HFF-Myc (cell line): Measurements from ENCODE around the gene TBC1D21.

ENCODE experiments used
- DNase-seq: peaks from one replicate; pipeline ENCODE4 v3.0.0-alpha.2; 2011; ENCODE audit warnings: low read depth; ENCODE audit errors: extremely low read depth
- H3K4me3 ChIP-seq: replicated peaks from 2 replicates; pipeline ENCODE4 v1.5.1; 2011; ENCODE audit warnings: low read depth, mild to moderate bottlenecking, control low read depth, low read length
- TF ChIP-seq, protein P1 (sequence below): IDR thresholded peaks from 2 replicates; pipeline ENCODE4 v1.5.1; 2012; ENCODE audit warnings: mild to moderate bottlenecking, low read depth, low read length, control low read depth; ENCODE audit errors: missing control alignments

TBC1D21 gene

DNA sequence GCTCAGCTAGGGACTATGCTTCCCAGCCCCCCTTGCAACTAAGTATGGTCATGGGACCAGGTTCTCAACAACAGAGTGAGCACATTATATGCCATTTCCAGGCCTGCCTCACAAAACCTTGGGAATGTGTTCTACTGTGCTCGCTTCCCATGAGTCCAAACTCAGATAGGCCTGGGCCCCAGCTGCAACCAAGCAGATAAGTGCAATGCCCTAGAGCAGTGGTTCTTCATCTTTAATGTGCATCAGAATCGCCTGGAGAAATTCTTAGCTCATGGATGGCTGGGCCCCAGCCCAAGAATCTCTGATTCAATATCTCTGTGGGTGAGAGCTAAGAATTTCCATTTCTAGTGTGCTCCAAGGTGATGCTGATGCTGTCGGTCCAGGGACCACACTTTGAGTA is 27.5 kb upstream of the TBC1D21 start:
- TF ChIP-seq, protein P1, sequence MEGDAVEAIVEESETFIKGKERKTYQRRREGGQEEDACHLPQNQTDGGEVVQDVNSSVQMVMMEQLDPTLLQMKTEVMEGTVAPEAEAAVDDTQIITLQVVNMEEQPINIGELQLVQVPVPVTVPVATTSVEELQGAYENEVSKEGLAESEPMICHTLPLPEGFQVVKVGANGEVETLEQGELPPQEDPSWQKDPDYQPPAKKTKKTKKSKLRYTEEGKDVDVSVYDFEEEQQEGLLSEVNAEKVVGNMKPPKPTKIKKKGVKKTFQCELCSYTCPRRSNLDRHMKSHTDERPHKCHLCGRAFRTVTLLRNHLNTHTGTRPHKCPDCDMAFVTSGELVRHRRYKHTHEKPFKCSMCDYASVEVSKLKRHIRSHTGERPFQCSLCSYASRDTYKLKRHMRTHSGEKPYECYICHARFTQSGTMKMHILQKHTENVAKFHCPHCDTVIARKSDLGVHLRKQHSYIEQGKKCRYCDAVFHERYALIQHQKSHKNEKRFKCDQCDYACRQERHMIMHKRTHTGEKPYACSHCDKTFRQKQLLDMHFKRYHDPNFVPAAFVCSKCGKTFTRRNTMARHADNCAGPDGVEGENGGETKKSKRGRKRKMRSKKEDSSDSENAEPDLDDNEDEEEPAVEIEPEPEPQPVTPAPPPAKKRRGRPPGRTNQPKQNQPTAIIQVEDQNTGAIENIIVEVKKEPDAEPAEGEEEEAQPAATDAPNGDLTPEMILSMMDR = no peak
- DNase-seq = no peak
- no peak overlapping the region for H3K4me3 ChIP-seq

DNA sequence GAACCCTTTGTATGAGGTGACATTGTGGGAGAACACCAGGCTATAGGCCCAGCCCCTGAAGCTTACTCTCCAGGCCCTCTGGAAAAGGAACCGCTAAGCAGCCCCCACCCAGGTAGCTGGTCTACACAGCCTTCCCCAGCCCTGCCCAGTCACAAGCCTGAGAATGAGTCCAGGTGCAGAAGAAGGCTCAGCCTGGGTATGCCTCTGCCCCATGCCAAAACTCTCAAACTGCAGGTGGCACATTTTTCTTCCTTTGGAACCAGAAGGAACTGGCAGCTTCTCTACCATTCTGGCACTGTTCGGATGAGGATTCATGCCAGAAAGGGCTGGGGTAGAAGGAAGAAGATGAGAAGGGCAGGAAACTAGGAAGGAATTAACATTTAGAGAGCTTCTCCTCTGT is 23.7 kb upstream of the TBC1D21 start:
- no peak overlapping the region for H3K4me3 ChIP-seq
- DNase-seq = no peak
- TF ChIP-seq, protein P1 = no peak

DNA sequence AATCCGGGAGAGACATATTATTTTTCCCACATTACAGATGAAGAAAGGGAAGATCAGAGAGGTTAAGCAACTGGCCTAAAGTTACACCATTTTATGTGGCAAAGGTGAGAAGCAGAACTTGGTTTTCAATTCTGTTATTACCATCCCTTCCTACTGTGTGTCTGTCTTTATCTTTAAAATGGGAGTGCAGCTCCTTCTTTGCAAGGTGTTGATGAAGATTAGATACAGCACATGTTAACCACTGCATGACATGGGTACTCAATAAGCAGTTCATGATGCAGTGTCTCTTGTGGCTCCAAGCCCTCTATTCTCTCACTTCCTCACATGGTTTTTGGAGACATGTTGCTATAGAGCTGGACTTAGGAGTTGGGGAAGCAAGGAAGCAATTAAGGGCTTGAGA is 23.1 kb upstream of the TBC1D21 start:
- no peak for DNase-seq
- no peak overlapping the region for H3K4me3 ChIP-seq
- TF ChIP-seq, protein P1 = no peak

DNA sequence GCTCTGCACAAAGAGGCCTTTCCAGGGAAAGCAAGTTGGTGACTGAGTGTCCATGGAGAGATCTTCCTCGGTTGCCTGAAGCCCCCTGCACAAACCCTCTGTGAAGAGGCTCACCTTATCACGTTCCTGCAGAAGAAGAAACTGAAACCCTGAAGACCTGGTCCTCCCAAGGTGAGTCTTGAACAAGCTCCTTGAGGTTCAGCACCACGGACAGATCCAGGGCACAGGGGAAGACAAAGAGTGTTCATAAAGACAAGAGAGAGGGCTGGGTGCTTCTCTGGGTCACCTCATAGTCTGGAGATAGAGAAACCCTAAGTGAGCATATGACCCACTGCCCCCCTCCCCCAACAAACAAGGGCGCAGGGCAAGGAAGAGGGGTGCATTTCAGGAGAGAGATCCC is 21.7 kb upstream of the TBC1D21 start:
- DNase-seq = no peak
- no peak overlapping the region for H3K4me3 ChIP-seq
- TF ChIP-seq, protein P1 = no peak

DNA sequence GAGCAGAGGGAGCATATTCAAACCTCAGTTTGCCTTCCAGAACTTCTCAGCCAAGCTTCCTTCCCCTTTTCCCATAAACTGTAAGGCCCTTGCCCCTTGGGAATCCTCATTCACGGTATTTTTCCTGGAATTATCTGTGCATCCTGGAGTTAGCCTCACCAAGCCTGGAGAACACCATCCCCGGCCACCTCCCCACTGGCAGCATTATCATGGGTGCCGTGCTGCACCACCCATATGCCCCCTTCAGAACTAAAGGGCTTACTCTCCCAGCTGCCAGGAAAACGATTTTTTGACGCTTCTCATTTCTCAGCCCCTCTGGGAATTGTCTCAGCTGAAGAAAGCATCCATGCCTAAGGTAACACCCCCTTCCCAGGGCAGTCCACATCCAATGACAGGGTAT is 20.9 kb upstream of the TBC1D21 start:
- H3K4me3 ChIP-seq = no peak overlapping the region
- TF ChIP-seq, protein P1 = no peak
- DNase-seq = no peak

DNA sequence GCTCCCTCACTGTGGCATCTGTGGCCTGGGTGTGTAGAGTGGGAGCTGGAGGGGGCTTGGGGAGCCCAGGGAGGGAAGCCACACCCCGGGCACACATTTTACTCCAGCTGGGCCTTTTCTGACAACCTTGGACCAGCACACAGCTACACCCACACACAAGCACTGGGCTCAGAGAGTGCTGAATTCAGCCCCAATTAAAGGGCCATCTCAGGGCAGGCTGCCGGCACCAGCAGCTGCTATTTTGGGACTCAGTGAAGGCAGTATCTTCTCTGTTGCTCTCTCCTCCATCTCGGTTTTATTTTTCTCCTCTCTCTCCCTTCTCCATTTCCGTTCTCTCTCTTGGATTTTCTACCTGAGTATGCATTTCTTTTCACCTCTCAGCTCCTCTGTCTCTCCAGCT is 19.1 kb upstream of the TBC1D21 start:
- TF ChIP-seq, protein P1 = no peak
- H3K4me3 ChIP-seq = no peak overlapping the region
- DNase-seq = no peak

DNA sequence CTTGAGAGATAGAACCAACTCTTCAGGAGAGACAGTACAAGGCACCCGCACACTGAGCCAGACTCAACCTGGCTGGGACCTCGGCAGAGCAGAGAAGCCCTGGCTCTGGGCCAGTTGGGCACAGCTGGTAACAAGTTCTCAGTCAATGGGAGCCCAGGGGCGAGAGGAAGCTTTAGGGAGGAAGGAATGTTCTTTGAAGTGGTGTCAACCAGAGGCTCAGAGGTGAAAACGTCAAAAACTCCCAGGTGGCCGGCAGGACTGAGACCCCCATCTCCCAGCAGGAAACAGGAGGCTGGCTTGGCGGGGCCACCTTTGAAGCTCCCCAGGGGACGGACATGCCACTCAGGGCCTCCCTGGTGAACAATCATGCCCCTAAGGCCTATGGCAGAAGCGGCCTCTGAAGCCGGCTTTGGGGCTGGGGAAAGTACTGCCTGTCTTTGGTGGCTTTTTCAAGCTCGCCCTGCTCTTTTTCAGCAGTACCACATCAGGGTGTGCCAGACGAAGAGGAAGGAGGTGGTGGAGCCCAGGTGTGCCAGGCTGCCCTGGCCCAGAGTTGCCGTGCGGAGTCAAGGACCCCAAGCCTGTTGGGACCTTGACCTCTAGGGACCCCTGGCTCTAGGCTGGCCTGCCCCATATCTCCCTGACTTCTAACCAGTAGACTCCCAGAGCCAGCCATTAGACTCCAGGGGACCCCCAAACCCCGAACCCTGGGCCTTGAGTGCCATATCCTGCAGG is 16.7 kb upstream of the TBC1D21 start:
- no peak overlapping the region for H3K4me3 ChIP-seq
- DNase-seq = no peak
- TF ChIP-seq, protein P1 = no peak
